B cell (primary cell): ENCODE measurements around the gene KIAA0825. TPM values are rescaled to one million over a fixed set of nuclear protein-coding genes. Genes with fewer than 3 reads are reported as not detected.

Experiments used
- ATAC-seq: fragments of 200-7000 bp; cut with Tn5 transposase; one replicate; pipeline ENCODE4 v1.10.0; 2021; ENCODE audit warnings: low read depth, mild to moderate bottlenecking, moderate number of reproducible peaks, moderate library complexity
- CTCF ChIA-PET: fragments of 350-600 bp; sonication (Branson Sonifier 250); formaldehyde crosslinking; loops from one replicate; lab custom pipeline; 2021; ENCODE audit warnings: antibody characterized with exemption, inconsistent platforms; lab: Charles Lee
- POLR2A ChIA-PET: fragments of 350-600 bp; sonication (Branson Sonifier 250); formaldehyde crosslinking; loops from one replicate; lab custom pipeline; 2021; ENCODE audit warnings: antibody characterized with exemption; lab: Charles Lee
- DNase-seq: peaks from one replicate; pipeline ENCODE4 v3.0.0; 2013
- H2AFZ ChIP-seq: 2 replicates; pipeline ENCODE4 v1.6.1; 2012; ENCODE audit warnings: mild to moderate bottlenecking, low read depth, low read length; ENCODE audit not compliant: insufficient read depth, poor library complexity, severe bottlenecking
- H3K27ac ChIP-seq, 2 donors: 1 replicate in 1 of 2; 2 replicates in 1 of 2; pipeline ENCODE4 v1.5.1; 2012 to 2013; ENCODE audit warnings: low read length in 2 of 2, mild to moderate bottlenecking in 2 of 2, moderate library complexity in 1 of 2
- H3K27me3 ChIP-seq, 4 experiments: fragments of 200-600 bp in 1 of 4; sonication (generic) in 1 of 4; replicated peaks in 1 of 4; 1 replicate in 2 of 4; 2 replicates in 2 of 4; pipeline versions ENCODE4 v1.6.1 to v1.7.0; 2013 to 2016; ENCODE audit warnings: low read length in 3 of 4, mild to moderate bottlenecking in 2 of 4, mixed read lengths in 1 of 4, moderate library complexity in 1 of 4; ENCODE audit not compliant: insufficient read depth in 4 of 4, control insufficient read depth in 3 of 4; ENCODE audit errors: control extremely low read depth in 1 of 4
- H3K36me3 ChIP-seq, 2 experiments: replicated peaks in 1 of 2; 1 replicate in 1 of 2; 2 replicates in 1 of 2; pipeline versions ENCODE4 v1.6.1 to v1.7.1; 2013; ENCODE audit warnings: low read length in 1 of 2; ENCODE audit not compliant: insufficient read depth in 2 of 2, control insufficient read depth in 1 of 2; ENCODE audit errors: control extremely low read depth in 1 of 2, extremely low read depth in 1 of 2
- H3K4me1 ChIP-seq, 2 donors: fragments of 200-600 bp in 1 of 2; sonication (generic) in 1 of 2; 1 replicate in 1 of 2; 2 replicates in 1 of 2; pipeline versions ENCODE4 v1.5.1 to v1.6.1; 2013 to 2017; ENCODE audit warnings: low read length in 2 of 2; ENCODE audit not compliant: control insufficient read depth in 2 of 2, insufficient read depth in 2 of 2
- H3K4me2 ChIP-seq: replicated peaks from 2 replicates; pipeline ENCODE3; 2012; ENCODE audit warnings: mild to moderate bottlenecking, low read depth, low read length; ENCODE audit not compliant: poor library complexity, severe bottlenecking
- H3K4me3 ChIP-seq, 5 experiments: fragments of 200-600 bp in 1 of 5; sonication (generic) in 1 of 5; 1 replicate in 3 of 5; 2 replicates in 2 of 5; pipeline versions ENCODE4 v1.5.1 to v1.7.0; 2011 to 2016; ENCODE audit warnings: low read length in 4 of 5, mild to moderate bottlenecking in 4 of 5, low read depth in 2 of 5, control low read depth in 1 of 5, moderate library complexity in 1 of 5; ENCODE audit not compliant: insufficient read depth in 1 of 5; ENCODE audit errors: control extremely low read depth in 1 of 5, extremely low read depth in 1 of 5
- H3K79me2 ChIP-seq: fragments of 200-600 bp; sonication (generic); one replicate; pipeline ENCODE4 v1.6.0; 2016; ENCODE audit warnings: low read length; ENCODE audit not compliant: control insufficient read depth, insufficient read depth
- H3K9ac ChIP-seq: fragments of 200-600 bp; sonication (generic); 2 replicates; pipeline ENCODE4 v1.6.1; 2017; ENCODE audit warnings: mild to moderate bottlenecking, low read length, moderate library complexity
- H3K9me3 ChIP-seq, 3 donors: one replicate each; pipeline versions ENCODE4 v1.6.1 to v1.7.1; 2013; ENCODE audit warnings: low read length in 2 of 3; ENCODE audit not compliant: control insufficient read depth in 2 of 3, insufficient read depth in 1 of 3; ENCODE audit errors: control extremely low read depth in 1 of 3
- H4K20me1 ChIP-seq: 2 replicates; pipeline ENCODE4 v1.6.0; 2012; ENCODE audit warnings: mild to moderate bottlenecking, low read length; ENCODE audit not compliant: insufficient read depth, control insufficient read depth, poor library complexity, severe bottlenecking
- H3K27ac Mint-ChIP-seq: one replicate; pipeline ENCODE4 v1.8.0; 2021; ENCODE audit warnings: mixed read lengths
- H3K27me3 Mint-ChIP-seq: one replicate; pipeline ENCODE4 v1.8.0; 2021; ENCODE audit warnings: mixed read lengths
- H3K4me1 Mint-ChIP-seq: one replicate; pipeline ENCODE4 v1.8.0; 2021; ENCODE audit warnings: mixed read lengths
- H3K4me3 Mint-ChIP-seq: one replicate; pipeline ENCODE4 v1.8.0; 2021; ENCODE audit warnings: mixed read lengths
- H3K9me3 Mint-ChIP-seq: one replicate; pipeline ENCODE4 v1.8.0; 2022; ENCODE audit warnings: mixed read lengths; ENCODE audit not compliant: insufficient read depth
- EZH2 ChIP-seq: IDR thresholded peaks from 2 replicates; pipeline ENCODE4 v1.6.1; 2012; ENCODE audit warnings: borderline replicate concordance, low read depth, mild to moderate bottlenecking, moderate library complexity, low read length; ENCODE audit not compliant: insufficient read depth, poor library complexity, severe bottlenecking
- WGBS: methylation state at CpG from one replicate; pipeline ENCODE4 v1.1.5; 2013; ENCODE audit warnings: missing lambda C conversion rate; ENCODE audit not compliant: insufficient coverage; 5-methylcytosine and 5-hydroxymethylcytosine counted together
- intact Hi-C: fragments of 100-400 bp; cut with micrococcal nuclease; formaldehyde crosslinking; loops from one replicate; pipeline ENCODE4 v1.10.0; 2022
- polyA plus RNA-seq: library from polyadenylated mRNA; depleted of rRNA; stranded (reverse); fragments of >200 nt; gene quantifications from 2 replicates; pipeline ENCODE4 v1.2.3, GENCODE V29; 2012
- total RNA-seq, 2 donors: library from RNA; stranded (reverse); fragments of 120-200 nt in 1 of 2; gene quantifications; 1 replicate in 1 of 2; 2 replicates in 1 of 2; pipeline versions ENCODE4 v1.2.3 to v1.2.4, GENCODE V29; 2013 to 2022
- TF ChIP-seq, protein P1 (sequence below): fragments of 200-600 bp; IDR thresholded peaks from one replicate; pipeline ENCODE4 v1.8.0; 2022; ENCODE audit warnings: antibody characterized with exemption, mild to moderate bottlenecking

KIAA0825 gene
- total and polyA plus RNA-seq, 2 donors (not counting 1 experiment from before 2014, with no cell fraction given), result 0.43 to 2.7 TPM

DNA sequence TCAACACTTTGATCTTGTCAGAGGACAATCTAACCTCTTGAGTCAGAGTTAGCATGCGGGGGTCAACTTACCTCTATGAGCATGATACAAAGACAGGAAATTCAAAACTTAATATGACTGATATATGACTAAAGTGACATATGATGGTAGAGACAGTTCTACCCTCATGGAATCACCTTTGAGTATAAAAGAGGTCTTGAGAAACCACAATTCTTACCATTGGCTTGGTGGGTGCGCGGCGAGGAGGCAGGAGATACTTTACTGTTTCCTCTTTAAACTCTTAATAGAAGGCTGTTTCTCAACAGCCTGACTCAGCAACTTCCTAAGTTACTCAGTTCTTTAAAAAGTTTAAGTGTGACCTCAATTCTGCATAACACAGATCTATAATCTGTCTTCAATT, 372.8 kb downstream of the KIAA0825 start:
- Histone ChIP-seq H3K9ac (no peak overlapping the region), H3K79me2 (no peaks in the 10 kb centered on the region), H3K27ac (no peak overlapping the region), H3K36me3 (no peaks in the 10 kb centered on the region), H3K27me3 (no peaks in the 10 kb centered on the region), H2AFZ (no peak overlapping the region), H3K4me3 (no peak overlapping the region), H3K4me2 (no peak overlapping the region), H3K9me3 (no peaks in the 10 kb centered on the region), H4K20me1 (no peaks in the 10 kb centered on the region), H3K4me1 (no peaks in the 10 kb centered on the region)
- ChIA-PET POLR2A (no interaction called here), CTCF (no interaction called here)
- no peak overlapping the region for H3K27ac Mint-ChIP-seq
- intact Hi-C loops, result no loop called here
- no peaks in the 10 kb centered on the region for H3K9me3 Mint-ChIP-seq
- no CpG with 5 or more reads among the region's 4 CpGs for WGBS
- H3K4me3 Mint-ChIP-seq, result no peak overlapping the region
- DNase-seq (no peak), ATAC-seq (no peak)
- TF ChIP-seq, protein P1, sequence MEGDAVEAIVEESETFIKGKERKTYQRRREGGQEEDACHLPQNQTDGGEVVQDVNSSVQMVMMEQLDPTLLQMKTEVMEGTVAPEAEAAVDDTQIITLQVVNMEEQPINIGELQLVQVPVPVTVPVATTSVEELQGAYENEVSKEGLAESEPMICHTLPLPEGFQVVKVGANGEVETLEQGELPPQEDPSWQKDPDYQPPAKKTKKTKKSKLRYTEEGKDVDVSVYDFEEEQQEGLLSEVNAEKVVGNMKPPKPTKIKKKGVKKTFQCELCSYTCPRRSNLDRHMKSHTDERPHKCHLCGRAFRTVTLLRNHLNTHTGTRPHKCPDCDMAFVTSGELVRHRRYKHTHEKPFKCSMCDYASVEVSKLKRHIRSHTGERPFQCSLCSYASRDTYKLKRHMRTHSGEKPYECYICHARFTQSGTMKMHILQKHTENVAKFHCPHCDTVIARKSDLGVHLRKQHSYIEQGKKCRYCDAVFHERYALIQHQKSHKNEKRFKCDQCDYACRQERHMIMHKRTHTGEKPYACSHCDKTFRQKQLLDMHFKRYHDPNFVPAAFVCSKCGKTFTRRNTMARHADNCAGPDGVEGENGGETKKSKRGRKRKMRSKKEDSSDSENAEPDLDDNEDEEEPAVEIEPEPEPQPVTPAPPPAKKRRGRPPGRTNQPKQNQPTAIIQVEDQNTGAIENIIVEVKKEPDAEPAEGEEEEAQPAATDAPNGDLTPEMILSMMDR, result no peak
- no peak for TF ChIP-seq EZH2
- H3K4me1 Mint-ChIP-seq, result no peaks in the 10 kb centered on the region
- no peaks in the 10 kb centered on the region for H3K27me3 Mint-ChIP-seq

DNA sequence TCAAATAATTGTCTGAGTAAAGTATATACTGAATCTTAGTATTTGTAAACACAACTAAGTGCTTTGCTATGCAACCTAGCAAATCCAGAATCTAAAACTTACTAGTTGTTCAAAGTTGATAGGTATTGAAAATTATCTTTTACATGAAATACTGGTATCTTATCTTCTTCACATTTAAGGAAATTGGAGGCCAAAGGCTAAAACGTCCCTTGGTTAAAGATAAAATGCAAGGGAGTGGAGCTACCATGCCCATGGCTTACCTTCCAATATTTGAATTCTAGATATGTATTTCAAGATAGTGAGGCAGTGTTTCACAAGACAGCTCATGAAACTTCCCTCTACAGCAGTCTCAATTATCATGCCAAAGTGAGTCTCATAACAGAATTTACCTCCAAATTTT, 373.5 kb downstream of the KIAA0825 start:
- no peaks in the 10 kb centered on the region for H3K36me3 ChIP-seq
- H3K9me3 ChIP-seq, result no peaks in the 10 kb centered on the region
- H3K9ac ChIP-seq, result no peak overlapping the region
- ChIA-PET CTCF (no interaction called here), POLR2A (no interaction called here)
- no peaks in the 10 kb centered on the region for H3K4me1 ChIP-seq
- H3K9me3 Mint-ChIP-seq, result no peaks in the 10 kb centered on the region
- no peak overlapping the region for H3K4me3 Mint-ChIP-seq
- H3K79me2 ChIP-seq, result no peaks in the 10 kb centered on the region
- intact Hi-C loops, result no loop called here
- ATAC-seq (no peak), DNase-seq (no peak)
- H2AFZ ChIP-seq, result no peak overlapping the region
- no CpG with 5 or more reads among the region's 1 CpG for WGBS
- no peaks in the 10 kb centered on the region for H3K4me1 Mint-ChIP-seq
- TF ChIP-seq EZH2, result no peak
- TF ChIP-seq, protein P1, result no peak
- H3K27me3 Mint-ChIP-seq, result no peaks in the 10 kb centered on the region
- H3K27me3 ChIP-seq, result no peaks in the 10 kb centered on the region
- H3K4me2 ChIP-seq, result no peak overlapping the region
- no peak overlapping the region for H3K27ac Mint-ChIP-seq
- H4K20me1 ChIP-seq, result no peaks in the 10 kb centered on the region
- no peak overlapping the region for H3K4me3 ChIP-seq
- H3K27ac ChIP-seq, result no peak overlapping the region
